ENCODE results near the gene TPPP2. TPM values are rescaled to one million over a fixed set of nuclear protein-coding genes. Genes with fewer than 3 reads are reported as not detected.

TPPP2 gene
- total RNA-seq, 4 donors from 2014 or later = not detected

- ATAC-seq (ENCODE audit: low FRiP score) (peak; percentile 31), DNase-seq (ENCODE audit: low spot score) (no peak)
These were observed 3.1 kb upstream of the TPPP2 start for GRCh38 chr14:21026988-21027315.

DNA sequence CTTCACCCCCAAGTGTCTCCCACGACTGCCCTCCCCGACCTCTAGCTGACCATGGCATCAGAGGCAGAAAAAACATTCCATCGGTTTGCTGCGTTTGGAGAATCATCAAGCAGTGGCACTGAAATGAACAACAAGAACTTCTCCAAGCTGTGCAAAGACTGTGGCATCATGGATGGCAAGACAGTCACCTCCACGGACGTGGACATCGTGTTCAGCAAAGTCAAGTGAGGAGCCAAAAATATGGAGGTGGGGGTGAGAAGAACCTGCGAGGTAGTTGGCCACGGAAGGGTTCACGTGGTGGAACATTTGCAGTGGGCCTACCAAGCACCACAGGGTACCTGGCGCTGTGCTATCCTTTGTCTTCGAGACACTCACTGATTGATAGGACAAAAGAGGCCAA is 514 bp downstream of the TPPP2 start:
- ATAC-seq (ENCODE audit: low FRiP score) = no peak
- TF ChIP-seq CTCF (IDR thresholded peaks at IDR 0.05) = no peak
- no peak for DNase-seq (ENCODE audit: low spot score)

More at GRCh38 chr14:21026988-21027315, 3.1 kb upstream of the TPPP2 start:
- TF ChIP-seq CTCF (IDR thresholded peaks at IDR 0.05) = no peak

DNA sequence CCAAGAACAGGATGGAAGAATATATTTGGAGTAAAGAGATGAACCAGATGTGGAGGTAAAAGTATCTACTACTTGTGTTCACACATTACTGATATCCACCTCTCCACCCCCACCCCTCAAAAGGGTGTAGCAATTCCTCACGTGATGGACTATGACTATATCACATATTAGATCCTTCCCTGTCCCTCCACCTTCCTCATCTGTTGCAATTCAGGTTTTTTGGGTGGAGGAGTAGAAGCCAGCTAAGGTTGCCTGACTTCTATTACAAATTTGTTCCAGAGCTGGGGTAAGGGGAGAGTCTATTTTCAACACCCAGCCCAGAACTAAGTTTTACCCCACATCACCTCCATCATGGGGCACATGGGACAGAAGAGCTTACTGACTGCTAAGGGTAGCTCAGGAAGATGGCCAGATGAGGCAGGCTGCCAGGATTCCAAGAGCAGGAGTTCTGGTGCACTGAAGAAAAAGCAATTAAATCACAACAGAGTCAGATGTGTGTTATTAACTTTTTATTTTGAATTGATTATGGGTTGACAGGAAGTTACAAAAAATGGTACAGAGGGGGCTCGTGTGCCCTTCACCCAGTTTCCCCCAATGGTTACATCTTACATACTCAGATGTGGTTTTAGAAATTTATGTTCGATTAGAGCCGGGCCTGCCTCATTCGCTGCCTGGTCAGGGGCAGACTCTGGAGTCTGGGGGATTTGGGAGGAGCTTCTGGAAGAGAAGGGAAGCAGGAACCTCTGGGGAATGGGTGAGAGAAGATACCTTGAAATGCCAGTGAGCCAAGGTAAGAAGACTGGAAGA is 2.5 kb downstream of the TPPP2 start:
- peak; percentile 8 for ATAC-seq (ENCODE audit: low FRiP score)
- DNase-seq (ENCODE audit: low spot score) = no peak
- no peak for TF ChIP-seq CTCF (IDR thresholded peaks at IDR 0.05)

DNA sequence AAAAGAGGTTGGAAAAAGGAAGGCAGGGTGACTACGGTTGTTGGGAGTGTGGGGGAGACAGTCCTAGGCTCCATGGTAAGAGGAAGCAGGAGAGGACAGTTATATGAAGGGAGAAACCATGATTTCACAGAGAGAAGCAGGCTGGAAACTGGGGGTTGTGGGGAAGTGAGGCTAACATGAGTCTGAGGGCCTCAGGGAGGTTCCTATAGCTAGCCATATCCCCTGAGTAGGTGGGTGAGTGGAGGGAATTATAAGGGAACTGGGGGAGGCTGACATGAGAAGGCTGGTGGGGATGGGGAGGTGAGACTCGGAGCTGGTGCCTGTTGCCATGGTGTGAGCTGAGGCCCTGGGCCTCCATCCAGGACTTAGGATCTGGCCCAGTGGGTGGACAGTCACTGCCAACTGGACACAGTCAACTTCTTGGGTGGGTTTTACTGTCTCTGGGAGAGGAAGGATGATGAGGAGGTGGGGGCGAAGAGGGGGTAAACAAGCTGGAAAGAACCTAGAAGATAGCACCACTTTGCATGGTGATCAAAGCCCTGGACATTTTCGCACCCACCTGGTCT is 3.2 kb downstream of the TPPP2 start:
- ATAC-seq (ENCODE audit: low FRiP score) = no peak
- no peak for TF ChIP-seq CTCF (IDR thresholded peaks at IDR 0.05)
- DNase-seq (ENCODE audit: low spot score) = no peak

GRCh38 chr14:21034707-21035106 is 4.7 kb downstream of the TPPP2 start, which contains the start of gene RNASE13:
Gene RNASE13 (minus strand): TSS chr14:21034807. CDS start chr14:21034288, 519 bp downstream.
- ATAC-seq (ENCODE audit: low FRiP score) (no peak), DNase-seq (ENCODE audit: low spot score) (no peak)
- TF ChIP-seq CTCF (IDR thresholded peaks at IDR 0.05) = no peak

- DNase-seq (ENCODE audit: low spot score) = no peak
- no peak for ATAC-seq (ENCODE audit: low FRiP score)
- no peak for TF ChIP-seq CTCF (IDR thresholded peaks at IDR 0.05)
These were observed 6.7 kb downstream of the TPPP2 start for GRCh38 chr14:21036751-21037150.

DNA sequence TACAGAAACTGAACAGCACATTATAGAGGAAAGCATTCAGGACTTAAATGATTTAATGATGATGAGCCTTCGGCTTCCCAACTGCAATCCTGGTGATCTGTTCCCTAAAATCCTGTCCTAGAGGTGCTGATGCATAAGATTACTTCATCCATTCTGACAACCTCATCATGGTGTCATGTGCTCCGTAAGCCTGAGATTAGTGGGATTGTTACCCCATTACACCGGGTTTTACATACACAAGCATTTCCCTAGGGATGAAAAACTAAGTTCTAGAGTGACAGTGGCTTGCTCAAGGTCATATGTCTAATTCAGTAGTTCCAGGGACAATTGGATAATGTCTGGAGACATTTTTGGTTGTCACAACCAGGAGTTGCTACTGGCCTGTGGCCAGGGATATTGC is 7.1 kb downstream of the TPPP2 start:
- no peak for TF ChIP-seq CTCF (IDR thresholded peaks at IDR 0.05)
- ATAC-seq (ENCODE audit: low FRiP score) (no peak), DNase-seq (ENCODE audit: low spot score) (no peak)

Data from omental fat pad (tissue), 4 donors.